ENCODE measurements around the gene LGALS9C.
"Not testable (repeated sequence)": the region's sequence is repeated elsewhere in the genome, so short reads cannot be mapped to it uniquely, and the experiment has no call there.

Gene LGALS9C
- 0 to 1.9 (median 0.73) reads per million in 18 experiments for total RNA-seq

DNA sequence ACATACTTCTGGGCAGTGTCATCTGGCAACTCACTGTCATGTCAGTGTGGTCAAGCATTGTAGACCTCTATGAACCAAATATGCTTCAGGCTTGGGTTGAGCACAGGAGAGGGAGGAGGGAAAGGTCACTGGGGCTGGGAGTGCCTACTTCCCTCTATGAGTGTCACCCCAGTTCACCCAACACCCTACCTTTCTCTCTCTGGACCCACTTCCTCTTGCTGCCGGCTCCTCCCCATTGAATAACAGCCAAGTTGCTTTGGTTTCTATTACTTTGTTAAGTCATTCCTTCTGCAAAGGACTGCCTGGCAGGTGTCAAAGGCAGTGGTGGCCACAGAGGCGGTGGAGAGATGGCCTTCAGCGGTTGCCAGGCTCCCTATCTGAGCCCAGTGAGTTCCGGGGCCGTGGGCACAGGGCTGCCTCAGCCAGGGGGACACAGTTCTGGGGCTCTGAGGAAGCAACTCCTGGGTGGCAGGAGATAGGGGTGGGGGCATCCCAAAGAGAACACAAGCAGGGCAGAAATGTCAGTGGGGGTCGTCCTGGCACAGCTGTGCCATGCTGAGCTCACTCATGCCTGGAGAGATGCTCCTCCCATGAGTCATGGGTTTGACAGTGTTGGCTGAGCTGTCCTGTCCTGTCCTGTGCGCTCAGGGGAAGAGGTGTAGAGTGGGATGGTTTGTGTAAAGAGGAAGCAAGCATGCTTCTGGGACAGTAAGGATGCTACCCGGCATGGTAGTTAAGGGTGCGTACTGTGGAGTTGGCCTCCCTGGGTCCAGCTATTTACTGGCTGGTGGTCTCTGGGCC lies at the start of gene LGALS9C:
Gene LGALS9C, plus strand, starts transcription at position 282 of the 801 bp plus-strand sequence. Its CDS starts 66 bp downstream, at position 348.
- DNase-seq, result peak; percentile 3 to 51

DNA sequence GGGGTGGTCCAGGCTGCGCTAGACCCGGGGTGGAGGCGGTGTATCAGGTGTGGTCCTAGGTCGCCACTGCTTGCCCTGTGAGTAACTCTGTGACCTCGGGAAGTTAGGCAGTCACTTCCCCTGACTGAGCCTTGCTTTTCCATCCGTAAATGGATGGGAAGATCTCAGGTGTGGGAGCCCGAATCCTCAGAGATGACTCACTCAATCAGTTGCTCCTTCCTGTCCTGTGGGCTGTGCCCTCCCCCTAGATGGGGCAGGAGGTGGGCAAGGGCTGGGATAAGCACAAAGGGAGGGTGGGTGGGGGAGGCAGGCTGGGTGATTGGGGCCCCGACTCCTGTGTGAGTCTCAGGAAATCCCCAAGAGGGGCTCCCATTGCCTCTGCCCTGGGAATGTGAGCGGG lies 44.4 kb upstream of the LGALS9C start:
- DNase-seq, result not testable (repeated sequence)

DNA sequence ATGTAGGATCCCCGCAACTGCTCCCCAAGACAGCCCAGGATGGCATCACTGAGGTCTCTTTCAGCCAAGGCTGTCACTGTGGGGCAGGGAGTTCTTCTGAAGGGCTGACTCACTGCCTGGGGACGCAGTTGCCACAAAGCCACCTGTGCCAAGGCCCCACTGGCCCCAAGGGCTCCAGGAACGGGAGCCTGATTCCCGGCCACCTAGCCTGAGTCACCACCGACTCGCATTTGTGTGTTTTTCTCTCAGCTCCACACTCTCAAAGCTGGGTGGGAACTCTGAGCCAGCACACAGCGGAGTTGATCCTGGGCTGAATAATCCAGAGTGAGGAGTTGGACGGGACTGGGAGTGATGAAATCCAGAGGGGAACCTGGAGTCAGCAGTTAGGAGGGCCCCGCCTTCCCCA lies 37.1 kb upstream of the LGALS9C start:
- not testable (repeated sequence) for DNase-seq

DNA sequence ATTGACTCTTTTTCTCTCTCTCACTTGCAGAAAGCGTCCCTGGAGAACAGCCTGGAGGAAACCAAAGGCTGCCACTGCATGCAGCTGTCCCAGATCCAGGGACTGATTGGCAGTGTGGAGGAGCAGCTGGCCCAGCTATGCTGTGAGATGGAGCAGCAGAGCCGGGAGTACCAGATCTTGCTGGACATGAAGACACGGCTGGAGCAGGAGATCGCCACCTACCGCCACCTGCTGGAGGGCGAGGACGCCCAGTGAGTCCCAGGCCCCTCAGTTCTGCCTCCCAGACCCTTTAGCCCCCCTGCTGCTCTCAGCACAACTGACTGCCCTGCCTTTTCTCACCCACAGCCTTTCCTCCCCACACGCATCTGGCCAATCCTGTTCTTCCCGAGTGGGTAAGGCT lies 34.5 kb upstream of the LGALS9C start:
- DNase-seq, result not testable (repeated sequence)

DNA sequence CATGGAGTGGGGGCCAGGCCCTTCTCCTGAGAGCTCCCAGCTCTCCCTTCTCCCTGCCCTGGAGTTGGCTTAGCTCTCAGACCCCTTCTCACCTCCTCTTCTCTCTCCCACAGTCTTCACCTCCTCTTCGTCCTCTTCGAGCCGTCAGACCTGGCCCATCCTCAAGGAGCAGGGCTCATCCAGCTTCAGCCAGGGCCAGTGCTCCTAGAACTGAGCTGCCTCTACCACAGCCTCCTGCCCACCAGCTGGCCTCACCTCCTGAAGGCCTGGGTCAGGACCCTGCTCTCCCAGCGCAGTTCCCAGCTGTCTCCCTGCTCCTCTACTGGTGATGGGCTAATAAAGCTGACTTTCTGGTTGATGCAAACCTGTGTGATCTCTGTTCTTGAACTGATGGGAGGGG lies 34.1 kb upstream of the LGALS9C start:
- DNase-seq, result not testable (repeated sequence)

DNA sequence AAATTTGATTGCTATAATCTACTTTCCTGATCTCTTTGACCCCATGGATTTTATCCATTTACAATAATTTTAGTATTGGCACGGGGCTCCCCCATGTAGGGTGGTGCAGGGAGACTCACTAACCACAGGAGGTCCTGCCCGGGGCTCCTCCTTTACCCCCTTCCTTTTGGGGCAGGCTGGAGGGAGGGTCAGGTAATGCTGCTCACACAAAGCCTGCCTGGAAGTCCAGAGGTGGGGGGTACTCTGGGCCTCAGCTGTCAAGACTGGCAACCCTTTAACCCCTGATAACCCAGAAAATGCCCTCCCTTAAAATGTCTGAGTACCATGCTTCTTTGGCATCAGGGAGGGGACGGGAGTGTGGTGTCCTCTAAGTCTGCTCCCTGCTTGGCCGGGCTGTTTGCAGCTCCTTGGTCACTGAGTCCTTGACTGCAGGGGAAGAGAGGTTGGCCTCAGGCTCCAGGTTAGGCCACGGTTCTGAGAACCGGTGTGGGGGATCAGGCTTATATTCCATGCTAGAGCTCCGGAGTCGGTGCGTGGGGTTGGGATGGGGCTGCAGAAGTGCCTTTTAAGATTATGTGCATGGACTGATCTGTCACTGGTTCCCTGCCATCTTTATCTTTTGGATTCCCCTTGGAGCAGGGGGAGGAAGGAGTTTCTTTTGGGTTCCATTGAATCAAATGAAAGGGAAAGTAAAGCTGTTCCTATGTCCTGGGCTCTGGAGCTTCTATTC lies 28.9 kb upstream of the LGALS9C start:
- DNase-seq, result not testable (repeated sequence)

DNA sequence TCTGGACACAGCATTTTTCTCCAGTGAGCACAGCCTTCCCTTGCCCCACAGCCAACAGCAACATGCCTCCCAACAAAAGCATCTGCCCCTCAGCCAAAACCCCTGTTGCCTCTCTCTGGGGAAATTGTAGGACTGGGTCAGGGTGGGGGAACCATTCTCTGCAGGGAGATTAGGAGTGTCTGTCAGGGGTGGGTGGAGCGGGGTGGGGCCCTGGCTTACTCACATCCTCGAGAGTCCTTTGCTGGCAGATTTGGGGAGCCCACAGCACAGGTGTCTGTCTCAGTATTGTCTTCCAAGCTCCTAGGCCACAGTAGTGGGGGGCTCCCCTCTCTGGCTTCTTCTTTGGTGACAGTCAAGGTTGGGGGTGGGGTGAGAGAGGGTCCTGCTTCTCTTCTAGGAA lies 28.3 kb upstream of the LGALS9C start:
- DNase-seq, result not testable (repeated sequence)

DNA sequence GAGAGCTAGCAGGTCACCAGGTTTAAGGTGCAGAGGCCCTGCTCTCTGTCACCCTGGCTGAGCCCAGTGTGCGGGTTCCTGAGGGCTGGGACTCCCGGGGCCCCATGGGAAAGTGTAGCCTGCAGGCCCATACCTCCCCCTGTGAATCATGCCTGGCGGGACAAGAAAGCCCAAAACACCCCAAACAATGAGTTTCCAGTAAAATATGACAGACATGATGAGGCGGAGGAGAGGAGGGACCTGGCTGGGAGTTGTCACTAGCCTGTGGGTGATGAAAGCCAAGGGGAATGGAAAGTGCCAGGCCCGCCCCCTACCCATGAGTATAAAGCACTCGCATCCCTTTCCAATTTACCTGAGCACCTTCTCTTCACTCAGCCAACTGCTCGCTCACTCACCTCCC lies 26.8 kb upstream of the LGALS9C start:
- DNase-seq, result not testable (repeated sequence)

DNA sequence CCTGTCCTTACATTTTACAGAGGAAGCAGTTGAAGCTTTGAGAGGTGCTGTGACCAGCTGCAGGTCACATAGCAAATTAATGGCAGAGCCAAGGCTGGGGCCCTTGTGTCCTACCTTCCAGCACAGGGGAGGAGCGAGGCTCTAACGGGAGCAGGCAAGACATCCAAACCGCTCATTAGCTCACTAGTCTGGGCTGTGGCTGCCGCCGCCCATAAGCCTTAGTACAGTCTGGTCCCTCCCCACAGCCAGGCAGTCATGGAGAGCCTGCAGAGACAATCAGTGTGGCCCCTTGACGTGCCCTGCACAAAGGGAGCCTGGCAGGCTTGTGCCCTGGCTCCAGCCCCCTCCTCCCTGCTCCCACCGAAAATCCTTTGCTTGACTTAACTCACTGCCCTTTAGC lies 25.6 kb upstream of the LGALS9C start:
- not testable (repeated sequence) for DNase-seq

DNA sequence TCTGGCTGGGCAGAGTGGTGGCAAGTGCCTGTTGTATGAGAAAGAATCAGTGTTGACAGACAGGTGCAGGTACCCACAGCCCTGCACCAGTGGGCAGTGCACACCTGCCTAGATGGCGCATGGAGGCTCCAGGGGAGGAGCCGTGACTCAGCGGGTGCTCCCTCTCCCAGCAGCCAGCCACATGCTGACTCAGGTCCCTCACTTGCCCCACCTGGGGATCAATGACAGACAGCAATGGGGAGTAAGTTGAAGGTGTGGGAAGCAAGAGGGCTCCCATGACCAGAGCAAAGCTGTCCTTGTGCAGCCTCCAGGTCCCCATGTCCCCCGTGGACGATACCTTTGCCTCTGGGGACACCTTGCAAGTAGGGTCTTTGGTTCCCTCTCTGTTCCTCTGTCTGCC lies 24.6 kb upstream of the LGALS9C start:
- not testable (repeated sequence) for DNase-seq

DNA sequence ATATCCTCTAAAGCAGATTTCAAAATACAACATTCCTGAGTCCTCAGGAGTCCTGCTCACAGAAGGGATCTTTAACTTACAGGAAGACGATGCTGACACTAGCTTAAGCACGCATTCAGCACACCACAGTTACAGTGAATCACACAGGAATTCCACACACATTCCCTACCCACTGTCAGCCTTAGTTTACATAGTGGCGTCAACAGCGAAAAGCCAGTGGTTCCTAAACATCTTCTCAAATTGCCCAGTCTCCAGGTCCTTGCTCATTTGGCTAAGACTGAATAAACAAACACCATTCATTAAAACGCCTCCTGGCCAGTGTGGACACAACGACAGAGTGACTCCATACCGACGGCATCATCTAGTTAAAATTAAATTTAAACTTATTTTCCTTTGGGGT lies 17.6 kb upstream of the LGALS9C start:
- not testable (repeated sequence) for DNase-seq

DNA sequence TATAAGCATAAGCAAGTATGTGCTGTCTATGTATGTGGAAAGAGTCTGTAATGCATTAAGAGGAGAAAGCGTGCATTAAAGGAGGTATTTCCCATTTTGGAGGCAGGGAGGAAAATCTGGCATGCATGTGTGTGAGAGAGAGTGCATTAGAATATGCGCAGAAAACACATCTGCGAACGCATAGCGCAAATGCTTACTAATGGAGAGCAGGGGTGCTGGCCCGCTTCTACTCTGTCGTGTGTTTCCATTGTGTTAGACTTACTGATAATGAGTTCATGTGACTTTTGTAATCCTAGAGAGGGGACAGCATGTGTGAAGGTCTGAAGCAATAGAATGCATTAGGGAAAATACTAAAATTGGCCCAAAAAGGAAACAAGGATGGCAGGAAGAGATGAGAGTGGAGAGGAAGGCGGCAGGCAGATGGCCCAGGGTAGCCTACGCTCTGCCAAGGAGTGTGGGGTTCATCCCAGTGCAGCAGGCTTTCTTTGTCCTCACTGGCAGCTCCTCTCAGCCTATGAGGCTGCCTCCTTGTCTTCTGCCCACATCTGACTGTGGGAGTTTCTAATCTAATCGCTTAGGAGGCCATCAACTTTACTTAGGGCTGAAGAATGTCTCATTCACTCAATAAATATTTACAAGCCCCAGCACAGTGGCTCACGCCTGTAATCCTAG lies 12.6 kb upstream of the LGALS9C start:
- DNase-seq, result not testable (repeated sequence)

DNA sequence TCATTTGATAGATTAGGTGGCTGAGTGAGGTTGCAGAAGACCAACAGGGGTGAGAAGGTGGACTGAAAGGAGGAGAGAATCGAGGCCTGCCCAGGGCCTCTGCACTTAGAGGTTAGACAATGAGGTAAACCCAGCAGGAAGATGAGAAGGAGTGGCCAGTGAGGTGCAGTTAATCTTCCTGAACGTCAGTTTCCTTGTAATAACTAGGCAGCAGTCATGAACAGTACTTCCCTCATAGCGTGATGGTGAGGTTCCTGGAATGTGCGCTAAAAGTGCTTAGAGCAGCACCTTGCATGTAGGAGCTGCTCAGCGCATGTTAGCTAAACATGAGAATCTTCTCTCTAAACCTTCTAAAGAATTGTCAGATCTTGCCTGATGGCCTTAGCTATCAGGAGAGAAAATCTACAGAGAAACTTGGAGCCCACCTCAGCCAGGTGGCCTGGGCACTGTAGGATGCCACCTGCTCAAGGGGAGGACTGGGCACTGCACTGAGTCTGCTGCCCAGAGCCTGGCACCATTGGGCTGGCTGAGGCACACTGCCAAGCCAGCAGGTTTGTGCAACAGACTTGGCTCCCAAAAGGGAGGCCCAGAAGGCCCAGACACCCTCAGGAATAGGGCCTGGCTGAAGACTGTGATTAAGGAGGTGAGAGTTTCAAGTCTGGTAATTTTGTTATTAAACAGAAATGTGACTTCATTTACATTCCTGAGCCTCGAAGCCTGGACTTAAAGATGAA lies 10.2 kb upstream of the LGALS9C start:
- not testable (repeated sequence) for DNase-seq

DNA sequence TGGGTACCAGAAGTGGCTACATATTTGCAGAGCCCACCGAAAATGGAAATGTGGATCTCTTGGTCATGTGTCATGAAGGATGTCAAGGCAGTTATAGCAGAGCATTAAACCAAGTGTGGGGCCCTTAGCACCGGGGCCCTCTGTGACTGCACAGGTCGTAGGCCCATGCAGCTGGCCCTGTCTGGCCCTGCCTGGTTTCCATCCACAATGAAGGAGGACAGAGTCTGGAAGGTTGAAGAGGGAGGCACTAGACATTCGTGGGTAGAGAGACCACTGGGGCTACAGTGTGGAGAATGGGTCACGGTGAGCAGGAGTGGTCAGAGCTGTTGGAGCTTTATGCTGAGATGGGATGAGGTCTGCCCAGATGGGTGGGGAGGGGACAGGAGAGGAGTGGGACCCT lies 9.6 kb upstream of the LGALS9C start:
- DNase-seq, result not testable (repeated sequence)

DNA sequence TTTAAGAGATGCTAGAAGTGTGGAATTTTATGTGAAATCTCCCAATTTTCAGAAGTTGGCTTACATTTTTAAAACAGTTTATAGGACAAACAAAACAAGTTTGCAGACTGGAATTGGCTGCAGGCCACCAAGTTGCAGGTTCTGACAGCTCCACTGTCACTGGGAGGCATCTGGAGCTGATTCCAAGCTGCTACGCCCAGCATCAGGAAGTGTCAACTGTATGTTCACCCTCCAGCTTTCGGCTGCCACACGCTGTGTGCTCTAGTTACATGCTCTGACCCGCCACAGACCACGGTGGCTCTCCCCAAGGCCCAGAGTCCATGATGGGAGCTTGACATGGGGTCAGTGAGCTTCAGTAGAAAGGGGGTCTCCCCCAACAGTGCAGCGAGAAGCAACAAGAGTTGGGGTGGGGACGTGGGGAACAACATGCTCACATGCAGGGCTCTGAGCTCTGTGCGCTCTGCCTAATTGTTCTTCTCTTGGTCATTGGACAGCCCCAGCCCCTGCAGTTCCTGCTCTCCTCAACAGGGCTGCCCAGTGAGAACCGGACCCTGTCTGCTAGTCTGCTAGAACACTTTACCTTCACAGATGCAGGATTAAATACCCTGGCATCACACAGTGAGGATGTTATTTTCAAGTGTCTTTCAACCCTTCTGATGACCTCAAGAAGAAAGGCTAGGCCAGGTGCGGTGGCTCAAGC lies 8.0 kb upstream of the LGALS9C start:
- peak in 1 of 2 donors; percentile 2 for DNase-seq

DNA sequence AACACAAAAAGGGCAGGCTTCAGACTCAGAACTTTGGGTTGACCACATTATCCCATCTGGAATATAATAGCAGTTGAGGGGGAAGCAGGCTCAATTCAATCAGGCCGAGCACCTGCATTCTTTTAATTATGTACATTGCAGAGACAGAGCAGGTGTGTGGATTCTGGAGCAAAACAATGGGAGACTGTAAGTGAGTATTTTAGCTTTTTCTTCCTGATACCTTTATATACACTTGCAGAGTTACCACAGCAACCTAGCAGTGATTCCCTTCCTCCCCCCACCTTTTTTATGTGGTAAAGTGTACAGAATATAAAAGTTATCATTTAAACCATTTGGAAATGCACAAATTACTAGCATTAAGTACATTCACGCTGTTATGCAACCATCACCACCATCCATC lies 6.8 kb upstream of the LGALS9C start:
- not testable (repeated sequence) for DNase-seq

DNA sequence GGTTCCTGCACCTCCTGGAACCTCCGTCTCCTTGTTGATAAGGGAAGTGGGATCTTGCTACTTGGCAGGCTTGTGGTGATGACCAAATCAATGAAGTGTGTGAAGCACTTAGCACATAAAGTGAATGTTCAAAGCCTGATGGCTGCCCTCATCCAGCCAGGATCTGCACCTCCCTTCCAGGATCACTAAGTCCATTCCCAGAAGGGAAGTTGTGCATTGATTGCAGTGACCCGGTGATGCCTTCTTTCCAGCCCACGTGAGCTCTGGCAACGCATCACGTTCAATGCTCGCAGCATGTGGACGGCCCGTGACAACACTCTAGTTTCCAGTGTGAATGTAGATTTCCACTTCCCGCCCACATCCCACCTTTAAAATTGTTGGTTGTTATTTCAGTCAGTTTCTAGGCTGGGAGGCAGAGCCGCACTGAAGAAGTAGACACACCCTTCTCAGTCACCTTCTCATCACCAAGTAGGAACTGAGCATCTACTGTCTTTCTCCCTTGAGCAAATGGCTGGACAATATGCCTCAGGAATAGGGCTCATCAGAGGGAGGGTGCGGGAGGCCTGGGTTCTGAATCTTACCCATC lies 6.2 kb upstream of the LGALS9C start:
- not testable (repeated sequence) for DNase-seq

DNA sequence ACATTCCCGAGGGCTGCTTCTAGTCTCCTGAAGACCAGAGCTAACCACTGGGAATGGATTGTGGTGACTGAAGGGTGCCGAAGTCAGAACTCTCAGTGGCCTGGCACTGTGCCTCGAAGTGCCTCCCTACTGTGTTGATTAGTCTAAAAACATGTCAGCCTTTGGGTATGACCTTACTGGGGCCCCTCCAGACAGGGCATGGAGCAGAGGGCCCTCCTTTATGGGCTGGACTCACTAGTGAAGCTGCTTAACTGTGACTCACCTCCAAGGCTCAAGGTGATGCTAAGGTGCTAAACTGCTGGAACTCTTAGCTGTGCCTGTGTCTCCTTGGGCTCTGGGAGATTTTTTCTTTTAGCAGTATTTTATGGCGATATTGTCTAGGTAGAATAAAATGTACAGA lies 2.6 kb upstream of the LGALS9C start:
- DNase-seq, result not testable (repeated sequence)

DNA sequence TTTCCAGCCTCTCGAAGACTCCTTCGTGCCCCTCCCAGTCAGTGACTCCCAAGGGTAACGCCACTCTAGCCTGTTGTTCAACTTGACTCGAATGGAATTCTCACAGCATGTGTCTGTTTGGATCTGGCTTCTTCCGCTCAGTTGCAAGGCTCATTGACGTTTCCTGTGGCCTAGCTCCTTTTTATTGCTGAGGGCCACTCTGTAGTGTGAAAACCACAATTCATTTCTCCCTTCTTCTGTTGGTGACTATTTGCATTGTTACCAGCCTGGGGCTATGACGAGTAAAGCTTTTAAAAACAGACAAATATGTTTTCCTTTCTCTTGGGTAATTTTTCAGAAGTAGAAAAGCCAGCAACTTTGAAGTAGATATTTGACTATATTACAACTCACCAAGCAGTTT lies 1.8 kb upstream of the LGALS9C start:
- DNase-seq, result not testable (repeated sequence)

DNA sequence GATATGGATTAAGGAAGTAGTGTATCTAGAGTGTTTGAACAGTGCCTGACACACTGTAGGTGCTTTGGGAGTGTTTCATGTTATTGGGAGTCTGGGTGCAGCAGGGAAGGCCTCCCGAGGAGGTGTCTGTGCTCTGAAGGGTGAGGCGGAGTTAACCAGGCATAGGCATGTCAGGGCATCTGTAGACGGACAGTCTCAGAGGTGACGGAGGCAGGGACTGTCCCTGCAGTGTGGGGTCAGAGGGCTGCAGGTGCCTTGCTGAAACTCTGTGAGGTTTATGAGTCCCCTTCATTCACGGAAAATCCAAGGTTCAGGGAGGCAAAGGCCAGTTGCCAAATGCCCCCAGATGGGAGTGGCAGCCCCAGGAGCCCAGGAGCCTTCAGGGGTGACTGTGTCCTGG lies 778 bp downstream of the LGALS9C start:
- not testable (repeated sequence) for DNase-seq

DNA sequence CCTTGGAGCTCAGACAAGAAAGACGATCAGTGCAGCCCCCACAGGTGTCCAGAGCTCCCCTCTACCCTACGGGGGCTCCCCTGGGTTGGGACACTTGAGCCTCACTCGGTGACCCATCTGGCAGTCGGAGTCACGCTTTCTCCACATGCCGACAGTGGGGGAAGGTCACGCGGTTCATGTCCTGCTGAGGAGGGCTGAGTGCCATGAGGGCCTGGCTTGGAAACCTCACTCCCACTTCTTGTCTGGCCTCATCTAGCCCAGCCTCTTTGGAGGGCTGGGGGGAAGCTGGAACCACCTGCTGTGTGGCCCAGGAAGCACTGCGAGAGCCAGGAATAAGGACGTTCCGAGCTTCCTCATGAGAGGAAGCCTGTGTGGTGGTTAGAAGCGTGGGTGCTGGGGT lies 1.8 kb downstream of the LGALS9C start:
- not testable (repeated sequence) for DNase-seq

All from inflammatory macrophage (primary cell).